Fibroblast of lung (primary cell): ENCODE measurements around the gene DGLUCY. TPM values are rescaled to one million over a fixed set of nuclear protein-coding genes. Genes with fewer than 3 reads are reported as not detected.

Experiments used
- DNase-seq, 2 donors: peaks; one replicate each; pipeline versions ENCODE4 v3.0.0 to v3.0.0-alpha.2; 2010; ENCODE audit warnings: low read depth in 2 of 2
- H2AFZ ChIP-seq: 2 replicates; pipeline ENCODE4 v1.5.1; 2012; ENCODE audit warnings: low read length, control low read depth, inconsistent platforms
- H3K27ac ChIP-seq: 2 replicates; pipeline ENCODE4 v1.5.1; 2011; ENCODE audit warnings: low read length, control low read depth; ENCODE audit not compliant: insufficient read depth
- H3K27me3 ChIP-seq: 2 replicates; pipeline ENCODE4 v1.5.1; 2011; ENCODE audit warnings: mild to moderate bottlenecking, low read length; ENCODE audit not compliant: control insufficient read depth, insufficient read depth
- H3K36me3 ChIP-seq: 2 replicates; pipeline ENCODE4 v1.5.1; 2011; ENCODE audit warnings: low read length; ENCODE audit not compliant: control insufficient read depth, insufficient read depth
- H3K4me1 ChIP-seq: 2 replicates; pipeline ENCODE4 v1.5.1; 2011; ENCODE audit warnings: low read length; ENCODE audit not compliant: control insufficient read depth, insufficient read depth; ENCODE audit errors: extremely low read depth
- H3K4me2 ChIP-seq: 2 replicates; pipeline ENCODE4 v1.5.1; 2011; ENCODE audit warnings: low read length, control low read depth; ENCODE audit not compliant: insufficient read depth; ENCODE audit errors: extremely low read depth
- H3K4me3 ChIP-seq, 4 experiments: fragments of 200-600 bp in 1 of 4; sonication (generic) in 1 of 4; replicated peaks in 1 of 4; 2 replicates each; pipeline ENCODE4 v1.5.1; 2011 to 2016; ENCODE audit warnings: low read length in 4 of 4, low read depth in 3 of 4, mild to moderate bottlenecking in 3 of 4, control low read depth in 2 of 4, inconsistent platforms in 1 of 4, mixed read lengths in 1 of 4; ENCODE audit not compliant: insufficient read depth in 1 of 4; ENCODE audit errors: control extremely low read depth in 1 of 4
- H3K79me2 ChIP-seq: 2 replicates; pipeline ENCODE4 v1.5.1; 2012; ENCODE audit warnings: mild to moderate bottlenecking, low read length, inconsistent platforms; ENCODE audit not compliant: control insufficient read depth, insufficient read depth
- H3K9ac ChIP-seq: 2 replicates; pipeline ENCODE4 v1.5.1; 2011; ENCODE audit warnings: mild to moderate bottlenecking, low read length, control low read depth; ENCODE audit not compliant: insufficient read depth
- H3K9me3 ChIP-seq: 2 replicates; pipeline ENCODE4 v1.5.1; 2012; ENCODE audit warnings: low read depth, low read length; ENCODE audit not compliant: control insufficient read depth, insufficient read depth
- H4K20me1 ChIP-seq: 2 replicates; pipeline ENCODE4 v1.5.1; 2011; ENCODE audit warnings: low read length; ENCODE audit not compliant: control insufficient read depth, insufficient read depth; ENCODE audit errors: extremely low read depth
- CTCF ChIP-seq, 2 donors: IDR thresholded peaks in 1 of 2; conservative IDR thresholded peaks in 1 of 2; 1 replicate in 1 of 2; 2 replicates in 1 of 2; pipeline ENCODE4 v1.5.1; 2011 to 2012; ENCODE audit warnings: low read length in 2 of 2, control low read depth in 1 of 2, inconsistent platforms in 1 of 2, low read depth in 1 of 2, mild to moderate bottlenecking in 1 of 2
- EZH2 ChIP-seq: IDR thresholded peaks from 2 replicates; pipeline ENCODE4 v1.5.1; 2012; ENCODE audit warnings: low read length, control low read depth, mild to moderate bottlenecking; ENCODE audit errors: missing control alignments
- polyA plus RNA-seq, 2 donors: library from polyadenylated mRNA; depleted of rRNA in 1 of 2; stranded (reverse) in 1 of 2; unstranded in 1 of 2; fragments of >200 nt; gene quantifications; 2 replicates each; pipeline ENCODE4 v1.2.1, GENCODE V29; 2011 to 2012; ENCODE audit warnings: missing spikeins in 1 of 2
- total RNA-seq: library from RNA; depleted of rRNA; stranded (reverse); fragments of >200 nt; gene quantifications from 2 replicates; pipeline ENCODE4 v1.2.1, GENCODE V29; 2014

DGLUCY gene
- total and polyA plus RNA-seq, 2 donors (not counting 1 experiment from before 2014, with no cell fraction given), result 26.7 to 62.1 TPM

- Histone ChIP-seq H3K9ac (no peak overlapping the region), H3K4me3 (no peak overlapping the region), H3K4me2 (no peak overlapping the region), H2AFZ (no peak overlapping the region), H3K27me3 (no peaks in the 10 kb centered on the region), H3K9me3 (no peaks in the 10 kb centered on the region), H3K27ac (no peak overlapping the region), H4K20me1 (no peaks in the 10 kb centered on the region), H3K36me3 (no peaks in the 10 kb centered on the region), H3K4me1 (no peaks in the 10 kb centered on the region), H3K79me2 (no peaks in the 10 kb centered on the region)
- no peak for DNase-seq
- TF ChIP-seq CTCF (conservative IDR thresholded peaks at IDR 0.05 in 1 of 2, IDR thresholded peaks at IDR 0.05 in 1 of 2; ENCODE audit: low read depth in 1 of 2, low read length in 2 of 2) (no peak), EZH2 (no peak)
These were observed 143.6 kb downstream of the DGLUCY start for GRCh38 chr14:91257328-91258010.

- H3K9me3 ChIP-seq, result no peaks in the 10 kb centered on the region
- H3K4me2 ChIP-seq, result no peak overlapping the region
- H3K36me3 ChIP-seq, result no peaks in the 10 kb centered on the region
- no peaks in the 10 kb centered on the region for H4K20me1 ChIP-seq
- no peaks in the 10 kb centered on the region for H3K79me2 ChIP-seq
- H3K4me1 ChIP-seq, result no peaks in the 10 kb centered on the region
- H3K27me3 ChIP-seq, result no peaks in the 10 kb centered on the region
- no peak overlapping the region for H3K9ac ChIP-seq
- peak overlapping the region; percentile 26 for H2AFZ ChIP-seq
- no peak overlapping the region for H3K27ac ChIP-seq
- H3K4me3 ChIP-seq, result no peak overlapping the region
- DNase-seq, result peak; percentile 40 to 86
- TF ChIP-seq EZH2, result no peak
- no peak for TF ChIP-seq CTCF (conservative IDR thresholded peaks at IDR 0.05 in 1 of 2, IDR thresholded peaks at IDR 0.05 in 1 of 2; ENCODE audit: low read depth in 1 of 2, low read length in 2 of 2)
These were observed 144.2 kb downstream of the DGLUCY start for GRCh38 chr14:91258011-91258618.

GRCh38 chr14:91258876-91259275, 145.0 kb downstream of the DGLUCY start:
- no peaks in the 10 kb centered on the region for H3K4me1 ChIP-seq
- no peaks in the 10 kb centered on the region for H3K36me3 ChIP-seq
- no peak overlapping the region for H3K27ac ChIP-seq
- H3K79me2 ChIP-seq, result no peaks in the 10 kb centered on the region
- TF ChIP-seq EZH2 (no peak), CTCF (conservative IDR thresholded peaks at IDR 0.05 in 1 of 2, IDR thresholded peaks at IDR 0.05 in 1 of 2; ENCODE audit: low read depth in 1 of 2, low read length in 2 of 2) (no peak)
- no peaks in the 10 kb centered on the region for H3K9me3 ChIP-seq
- H4K20me1 ChIP-seq, result no peaks in the 10 kb centered on the region
- DNase-seq, result no peak
- no peak overlapping the region for H3K4me3 ChIP-seq
- no peak overlapping the region for H3K4me2 ChIP-seq
- H2AFZ ChIP-seq, result no peak overlapping the region
- no peaks in the 10 kb centered on the region for H3K27me3 ChIP-seq
- H3K9ac ChIP-seq, result no peak overlapping the region
